SK-N-SH treated with all-trans-retinoic acid at 6 μM for 48 hours (cell line): ENCODE results near the gene ACACB.

Source experiments
- ARNTL ChIP-seq: fragments of 450-650 bp; formaldehyde crosslinking; IDR thresholded peaks from 2 replicates; pipeline ENCODE4 v1.5.0; 2020; ENCODE audit warnings: low read depth, mild to moderate bottlenecking, moderate library complexity, borderline replicate concordance
- BACH2 ChIP-seq: fragments of 250-450 bp; sonication (Bioruptor Pico); IDR thresholded peaks from 2 replicates; pipeline ENCODE4 v1.9.0; 2021; ENCODE audit warnings: mild to moderate bottlenecking, borderline replicate concordance
- CREB5 ChIP-seq: fragments of 250-450 bp; sonication (Bioruptor Pico); IDR thresholded peaks from 2 replicates; pipeline ENCODE4 v1.5.1; 2020; ENCODE audit warnings: low read depth, mild to moderate bottlenecking, moderate library complexity
- CSDC2 ChIP-seq: fragments of 250-450 bp; sonication (Bioruptor Pico); IDR thresholded peaks from 2 replicates; pipeline ENCODE4 v1.5.0; 2020; ENCODE audit warnings: mild to moderate bottlenecking, moderate library complexity
- ISL1 ChIP-seq: fragments of 250-450 bp; sonication (Bioruptor Pico); IDR thresholded peaks from 2 replicates; pipeline ENCODE4 v2.1.2; 2022; ENCODE audit warnings: mild to moderate bottlenecking, moderate library complexity
- OSR1 ChIP-seq: fragments of 250-450 bp; sonication (Bioruptor Pico); IDR thresholded peaks from 2 replicates; pipeline ENCODE4 v1.8.0; 2022; ENCODE audit warnings: moderate library complexity, mild to moderate bottlenecking, inconsistent platforms
- PATZ1 ChIP-seq: fragments of 250-450 bp; sonication (Bioruptor Pico); IDR thresholded peaks from 2 replicates; pipeline ENCODE4 v1.8.0; 2020; ENCODE audit warnings: mild to moderate bottlenecking, moderate library complexity, borderline replicate concordance
- PPARA ChIP-seq: fragments of 250-450 bp; sonication (Bioruptor Pico); IDR thresholded peaks from 2 replicates; pipeline ENCODE4 v1.5.0; 2020; ENCODE audit warnings: mild to moderate bottlenecking, borderline replicate concordance
- SNAI2 ChIP-seq: fragments of 250-450 bp; sonication (Bioruptor Pico); IDR thresholded peaks from 2 replicates; pipeline ENCODE4 v1.5.0; 2020; ENCODE audit warnings: mild to moderate bottlenecking, moderate library complexity
- TCF4 ChIP-seq: fragments of 250-450 bp; sonication (Bioruptor Pico); IDR thresholded peaks from 2 replicates; pipeline ENCODE4 v1.8.0; 2021; ENCODE audit warnings: mild to moderate bottlenecking, moderate library complexity, borderline replicate concordance
- ZFP3 ChIP-seq: fragments of 250-450 bp; sonication (Bioruptor Pico); IDR thresholded peaks from 2 replicates; pipeline ENCODE4 v1.5.0; 2020; ENCODE audit warnings: mild to moderate bottlenecking, moderate library complexity
- ZFP30 ChIP-seq: fragments of 450-650 bp; formaldehyde crosslinking; IDR thresholded peaks from 2 replicates; pipeline ENCODE4 v1.5.0; 2022; ENCODE audit warnings: mild to moderate bottlenecking, moderate library complexity
- ZNF565 ChIP-seq: fragments of 450-650 bp; formaldehyde crosslinking; conservative IDR thresholded peaks from 2 replicates; pipeline ENCODE4 v1.5.0; 2020; ENCODE audit warnings: low read depth, mild to moderate bottlenecking, moderate library complexity
- ZNF70 ChIP-seq: fragments of 450-650 bp; formaldehyde crosslinking; IDR thresholded peaks from 2 replicates; pipeline ENCODE4 v1.5.0; 2020; ENCODE audit warnings: mild to moderate bottlenecking, moderate library complexity

GRCh38 chr12:109139360-109139759, 23.0 kb downstream of the ACACB start:
- no peak for TF ChIP-seq PATZ1 (CRISPR knock-in tag)
- no peak for TF ChIP-seq SNAI2 (CRISPR knock-in tag)
- TF ChIP-seq BACH2 = no peak
- no peak for TF ChIP-seq TCF4 (CRISPR knock-in tag)
- TF ChIP-seq PPARA (CRISPR knock-in tag) = no peak
- no peak for TF ChIP-seq ZFP3 (CRISPR knock-in tag)
- TF ChIP-seq OSR1 (CRISPR knock-in tag) = no peak
- no peak for TF ChIP-seq ZNF70 (CRISPR knock-in tag)
- no peak for TF ChIP-seq CREB5 (CRISPR knock-in tag)
- TF ChIP-seq ZNF565 (CRISPR knock-in tag) = no peak
- TF ChIP-seq ISL1 (CRISPR knock-in tag) = no peak
- TF ChIP-seq ARNTL (CRISPR knock-in tag) = no peak
- no peak for TF ChIP-seq CSDC2 (CRISPR knock-in tag)
- no peak for TF ChIP-seq ZFP30 (CRISPR knock-in tag)
